PFSK-1 (cell line): Measurements from ENCODE around the gene SLC16A2.

Experiments
- POLR2AphosphoS5 ChIP-seq: IDR thresholded peaks from 2 replicates; pipeline ENCODE4 v1.6.1; 2012; ENCODE audit warnings: low read depth, mild to moderate bottlenecking, control low read depth, low read length, moderate library complexity
- REST ChIP-seq, 2 experiments: IDR thresholded peaks; 2 replicates each; pipeline versions ENCODE4 v1.6.1 to v1.8.0; 2011 to 2012; ENCODE audit warnings: low read depth in 2 of 2, low read length in 2 of 2, control low read depth in 1 of 2, inconsistent platforms in 1 of 2, mild to moderate bottlenecking in 1 of 2, moderate library complexity in 1 of 2; ENCODE audit not compliant: insufficient read depth in 1 of 2
- TAF1 ChIP-seq: IDR thresholded peaks from 2 replicates; pipeline ENCODE4 v1.6.1; 2012; ENCODE audit warnings: low read length, control low read depth, borderline replicate concordance; ENCODE audit not compliant: insufficient read depth

- TF ChIP-seq POLR2AphosphoS5 (no peak), TAF1 (no peak), REST (IDR thresholded peaks at IDR 0.05; ENCODE audit: insufficient read depth in 1 of 2, low read depth in 2 of 2, low read length in 2 of 2) (no peak)
These were observed 124.7 kb downstream of the SLC16A2 start for GRCh38 chrX:74545880-74546523.
